HepG2 (cell line): Measurements from ENCODE around the gene SLA2. TPM values are rescaled to one million over a fixed set of nuclear protein-coding genes. Genes with fewer than 3 reads are reported as not detected.

Experiments used
- AHR ChIP-seq: IDR thresholded peaks from 2 replicates; pipeline ENCODE4 v1.6.1; 2018; ENCODE audit warnings: missing genetic modification reagents, missing compliant biosample characterization
- ARNTL ChIP-seq: sonication (generic); formaldehyde crosslinking; IDR thresholded peaks from 2 replicates; pipeline ENCODE4 v1.4.0; 2020; ENCODE audit warnings: mild to moderate bottlenecking, missing genetic modification reagents
- DR1 ChIP-seq: sonication (generic); formaldehyde crosslinking; IDR thresholded peaks from 2 replicates; pipeline ENCODE4 v1.8.0; 2021; ENCODE audit warnings: mild to moderate bottlenecking, missing genetic modification reagents, inconsistent platforms
- FOXC1 ChIP-seq: sonication (generic); formaldehyde crosslinking; IDR thresholded peaks from 2 replicates; pipeline ENCODE4 v1.8.0; 2022; ENCODE audit warnings: mild to moderate bottlenecking, missing genetic modification reagents, borderline replicate concordance
- GPN1 ChIP-seq: sonication (generic); formaldehyde crosslinking; IDR thresholded peaks from 2 replicates; pipeline ENCODE4 v1.5.1; 2020; ENCODE audit warnings: missing genetic modification reagents, borderline replicate concordance
- KDM6A ChIP-seq: IDR thresholded peaks from 2 replicates; pipeline ENCODE4 v1.6.1; 2016; ENCODE audit warnings: low read depth
- NFRKB ChIP-seq: fragments of 450-650 bp; IDR thresholded peaks from 2 replicates; pipeline ENCODE4 v1.6.1; 2017
- NONO ChIP-seq, 2 experiments: fragments of 450-650 bp in 1 of 2; sonication (generic) in 1 of 2; formaldehyde crosslinking in 1 of 2; IDR thresholded peaks in 1 of 2; conservative IDR thresholded peaks in 1 of 2; 2 replicates each; pipeline versions ENCODE4 v1.6.1 to v1.8.0; 2017 to 2022; ENCODE audit warnings: mild to moderate bottlenecking in 1 of 2, missing genetic modification reagents in 1 of 2, moderate library complexity in 1 of 2
- PBX2 ChIP-seq: IDR thresholded peaks from 2 replicates; pipeline ENCODE4 v1.6.1; 2016; ENCODE audit warnings: control low read depth
- POLR2A ChIP-seq, 2 experiments: IDR thresholded peaks; 2 replicates each; pipeline ENCODE4 v1.6.1; 2011; ENCODE audit warnings: low read depth in 2 of 2, low read length in 2 of 2, mild to moderate bottlenecking in 1 of 2, moderate library complexity in 1 of 2; ENCODE audit not compliant: insufficient read depth in 1 of 2
- RFXANK ChIP-seq: IDR thresholded peaks from 2 replicates; pipeline ENCODE4 v1.6.1; 2016
- SCMH1 ChIP-seq: sonication (generic); formaldehyde crosslinking; IDR thresholded peaks from 2 replicates; pipeline ENCODE4 v1.9.0; 2021; ENCODE audit warnings: missing genetic modification reagents, mild to moderate bottlenecking, borderline replicate concordance
- TBL1XR1 ChIP-seq: fragments of 150-350 bp; IDR thresholded peaks from 2 replicates; pipeline ENCODE4 v1.6.1; 2014; ENCODE audit warnings: borderline replicate concordance, low read length; ENCODE audit not compliant: partially characterized antibody
- THAP7 ChIP-seq: sonication (generic); formaldehyde crosslinking; IDR thresholded peaks from 2 replicates; pipeline ENCODE4 v1.8.1; 2023; ENCODE audit warnings: mild to moderate bottlenecking, missing genetic modification reagents
- TRAFD1 ChIP-seq: sonication (generic); formaldehyde crosslinking; IDR thresholded peaks from 2 replicates; pipeline ENCODE4 v1.5.1; 2020; ENCODE audit warnings: missing genetic modification reagents, mild to moderate bottlenecking, borderline replicate concordance
- WIZ ChIP-seq: sonication (generic); formaldehyde crosslinking; IDR thresholded peaks from 2 replicates; pipeline ENCODE4 v1.5.1; 2020; ENCODE audit warnings: mild to moderate bottlenecking, missing genetic modification reagents
- ZC3H4 ChIP-seq: sonication (generic); formaldehyde crosslinking; IDR thresholded peaks from 2 replicates; pipeline ENCODE4 v1.4.0; 2020; ENCODE audit warnings: missing genetic modification reagents, borderline replicate concordance
- ZNF260 ChIP-seq: sonication (generic); formaldehyde crosslinking; IDR thresholded peaks from 2 replicates; pipeline ENCODE4 v1.4.0; 2020; ENCODE audit warnings: missing genetic modification reagents, low read depth, mild to moderate bottlenecking, borderline replicate concordance
- ZNF333 ChIP-seq: sonication (generic); formaldehyde crosslinking; IDR thresholded peaks from 2 replicates; pipeline ENCODE4 v1.4.0; 2020; ENCODE audit warnings: mild to moderate bottlenecking, missing genetic modification reagents, borderline replicate concordance
- ZNF446 ChIP-seq: sonication (generic); formaldehyde crosslinking; IDR thresholded peaks from 2 replicates; pipeline ENCODE4 v1.5.0; 2020; ENCODE audit warnings: mild to moderate bottlenecking, missing genetic modification reagents
- ZNF557 ChIP-seq: sonication (generic); formaldehyde crosslinking; IDR thresholded peaks from 2 replicates; pipeline ENCODE4 v1.4.0; 2020; ENCODE audit warnings: missing genetic modification reagents
- ZNF570 ChIP-seq: sonication (generic); formaldehyde crosslinking; IDR thresholded peaks from 2 replicates; pipeline ENCODE4 v1.4.0; 2020; ENCODE audit warnings: mild to moderate bottlenecking, missing genetic modification reagents, borderline replicate concordance
- ZNF576 ChIP-seq: sonication (generic); formaldehyde crosslinking; IDR thresholded peaks from 2 replicates; pipeline ENCODE4 v1.4.0; 2020; ENCODE audit warnings: mild to moderate bottlenecking, missing genetic modification reagents
- ZNF580 ChIP-seq: IDR thresholded peaks from 2 replicates; pipeline ENCODE4 v1.6.1; 2016; ENCODE audit warnings: low read depth, borderline replicate concordance
- ZNF713 ChIP-seq: sonication (generic); formaldehyde crosslinking; IDR thresholded peaks from 2 replicates; pipeline ENCODE4 v1.4.0; 2020; ENCODE audit warnings: mild to moderate bottlenecking, missing genetic modification reagents
- polyA plus RNA-seq, 8 experiments: library from polyadenylated mRNA; depleted of rRNA in 3 of 8; stranded (reverse) in 7 of 8; unstranded in 1 of 8; fragments of >200 nt; fragmentation: Illumina TruSeq in 4 of 8; extraction: Trizol in 4 of 8; gene quantifications; 2 replicates each; pipeline versions ENCODE4 v1.2.1 to v1.2.3, GENCODE V29; 2011 to 2016; ENCODE audit warnings: low read depth in 4 of 8, missing spikeins in 1 of 8, mixed read lengths in 1 of 8; ENCODE audit not compliant: insufficient read depth in 1 of 8
- total RNA-seq, 5 experiments: library from RNA; depleted of rRNA; stranded (reverse); fragments of >200 nt; fragmentation: Illumina TruSeq; extraction: Trizol; gene quantifications; 2 replicates each; pipeline ENCODE4 v1.2.3, GENCODE V29; 2016; ENCODE audit warnings: low read depth in 1 of 5

The SLA2 gene
- total and polyA plus RNA-seq, 2 of the 13 experiments (the other 11 are each of a cell fraction or from before 2014, with no cell fraction given) = 1.6 to 3.6 TPM

GRCh38 chr20:36572701-36573102 is 73.3 kb downstream of the SLA2 start (continued):
- TF ChIP-seq ARNTL (CRISPR knock-in tag) (no peak), ZNF446 (CRISPR knock-in tag) (peak; percentile 72; the same call in 1 of the 2 replicates), ZNF260 (CRISPR knock-in tag) (no peak; the same call in 1 of the 2 replicates), SCMH1 (CRISPR knock-in tag) (no peak), ZNF557 (CRISPR knock-in tag) (no peak), ZNF333 (CRISPR knock-in tag) (no peak), ZNF580 (CRISPR knock-in tag) (no peak), THAP7 (peak; percentile 84), RFXANK (no peak), NFRKB (no peak), TRAFD1 (CRISPR knock-in tag) (no peak), AHR (CRISPR knock-in tag) (no peak; the same call in 1 of the 2 replicates), FOXC1 (CRISPR knock-in tag) (peak; percentile 95; the same call in 1 of the 2 replicates), ZNF570 (CRISPR knock-in tag) (no peak), DR1 (CRISPR knock-in tag) (no peak), GPN1 (CRISPR knock-in tag) (no peak), TBL1XR1 (no peak), PBX2 (CRISPR knock-in tag) (no peak), POLR2A (IDR thresholded peaks at IDR 0.05; ENCODE audit: insufficient read depth in 1 of 2, low read depth in 2 of 2, low read length in 2 of 2) (peak in 1 of 2 experiments; percentile 10; a peak in 1 of 4 replicates), ZNF576 (no peak), KDM6A (no peak), WIZ (no peak), ZNF713 (CRISPR knock-in tag) (no peak; the same call in 1 of the 2 replicates), NONO (IDR thresholded peaks at IDR 0.05) (no peak), NONO (CRISPR knock-in tag; conservative IDR thresholded peaks at IDR 0.05) (0 out of 2 replicates have a peak, but pooled peaks have one; percentile 18), ZC3H4 (CRISPR knock-in tag) (no peak)
